Hepatocyte (in vitro differentiated cells): ENCODE results near the gene EEFSEC.

Source experiments
- EZH2phosphoT487 ChIP-seq: fragments of 200-600 bp; sonication (generic); IDR thresholded peaks from one replicate; pipeline ENCODE4 v1.6.1; 2018; ENCODE audit warnings: antibody characterized with exemption, mild to moderate bottlenecking, low read depth, moderate library complexity; ENCODE audit not compliant: unreplicated experiment, severe bottlenecking
- TF ChIP-seq, protein P1 (sequence below): fragments of 200-600 bp; sonication (generic); IDR thresholded peaks from 2 replicates; pipeline ENCODE4 v1.5.1; 2016; ENCODE audit warnings: antibody characterized with exemption, mild to moderate bottlenecking; ENCODE audit not compliant: poor library complexity

DNA sequence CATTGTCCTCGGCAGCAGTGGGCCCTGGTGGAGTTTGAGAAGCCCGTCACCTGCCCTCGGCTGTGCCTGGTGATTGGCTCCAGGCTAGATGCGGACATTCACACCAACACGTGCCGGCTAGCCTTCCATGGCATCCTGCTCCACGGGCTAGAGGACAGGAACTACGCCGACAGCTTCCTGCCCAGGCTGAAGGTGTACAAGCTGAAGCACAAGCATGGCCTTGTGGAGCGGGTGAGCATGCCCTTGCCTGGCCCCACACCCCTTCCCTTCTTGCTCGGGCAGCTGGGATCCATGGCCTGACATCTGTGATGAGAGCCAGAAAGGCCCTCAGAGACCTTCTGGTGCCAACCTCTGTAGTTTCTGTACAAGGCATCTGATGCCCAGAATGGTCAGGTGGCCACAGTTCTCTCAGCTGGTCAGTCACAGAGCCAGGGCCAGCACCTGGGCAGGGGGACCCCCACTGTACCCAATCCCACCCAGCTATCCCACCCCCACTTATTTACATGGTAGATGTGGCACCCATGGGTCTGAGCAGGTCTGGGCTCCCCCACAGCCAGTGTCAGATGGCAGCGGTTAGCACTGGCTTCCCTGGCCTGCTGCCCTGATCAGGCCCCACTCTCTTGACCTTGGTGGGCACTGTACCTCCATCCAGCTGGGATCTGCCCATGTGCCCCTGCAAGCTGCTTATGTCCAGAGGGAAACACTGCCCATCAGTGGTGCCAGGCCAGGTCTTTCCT, 188.5 kb downstream of the EEFSEC start:
- TF ChIP-seq, protein P1, sequence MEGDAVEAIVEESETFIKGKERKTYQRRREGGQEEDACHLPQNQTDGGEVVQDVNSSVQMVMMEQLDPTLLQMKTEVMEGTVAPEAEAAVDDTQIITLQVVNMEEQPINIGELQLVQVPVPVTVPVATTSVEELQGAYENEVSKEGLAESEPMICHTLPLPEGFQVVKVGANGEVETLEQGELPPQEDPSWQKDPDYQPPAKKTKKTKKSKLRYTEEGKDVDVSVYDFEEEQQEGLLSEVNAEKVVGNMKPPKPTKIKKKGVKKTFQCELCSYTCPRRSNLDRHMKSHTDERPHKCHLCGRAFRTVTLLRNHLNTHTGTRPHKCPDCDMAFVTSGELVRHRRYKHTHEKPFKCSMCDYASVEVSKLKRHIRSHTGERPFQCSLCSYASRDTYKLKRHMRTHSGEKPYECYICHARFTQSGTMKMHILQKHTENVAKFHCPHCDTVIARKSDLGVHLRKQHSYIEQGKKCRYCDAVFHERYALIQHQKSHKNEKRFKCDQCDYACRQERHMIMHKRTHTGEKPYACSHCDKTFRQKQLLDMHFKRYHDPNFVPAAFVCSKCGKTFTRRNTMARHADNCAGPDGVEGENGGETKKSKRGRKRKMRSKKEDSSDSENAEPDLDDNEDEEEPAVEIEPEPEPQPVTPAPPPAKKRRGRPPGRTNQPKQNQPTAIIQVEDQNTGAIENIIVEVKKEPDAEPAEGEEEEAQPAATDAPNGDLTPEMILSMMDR: no peak
- no peak for TF ChIP-seq EZH2phosphoT487
